Panc1 (cell line): Measurements from ENCODE around the gene PIK3R5. TPM values are rescaled to one million over a fixed set of nuclear protein-coding genes. Genes with fewer than 3 reads are reported as not detected.

ENCODE experiments used
- ATAC-seq: fragments of 200-7000 bp; cut with Tn5 transposase; 2 replicates; pipeline ENCODE4 v1.9.1; 2020; ENCODE audit warnings: mild to moderate bottlenecking, moderate library complexity
- BruUV-seq: library from RNA; stranded (reverse); fragments of 400-500 nt; replicated peaks from 2 replicates; lab custom pipeline; 2021; lab: Mats Ljungman, UMichigan
- CTCF ChIA-PET: fragments of 300-600 bp; sonication (Branson Sonifier 250); formaldehyde crosslinking; loops from one replicate; lab custom pipeline; 2022; ENCODE audit warnings: antibody characterized with exemption; lab: Charles Lee
- POLR2A ChIA-PET: fragments of 300-600 bp; sonication (Branson Sonifier 250); formaldehyde crosslinking; loops from one replicate; lab custom pipeline; 2022; ENCODE audit warnings: antibody characterized with exemption; lab: Charles Lee
- DNase-seq: peaks from one replicate; pipeline ENCODE4 v3.0.0-alpha.2; 2010; ENCODE audit warnings: low read depth, low spot score
- H3K27ac ChIP-seq: 2 replicates; pipeline ENCODE4 v1.5.1; 2011; ENCODE audit warnings: mild to moderate bottlenecking, low read length, inconsistent platforms
- H3K27me3 ChIP-seq: fragments of 200-500 bp; sonication (Bioruptor generic); 2 replicates; pipeline ENCODE4 v1.6.0; 2014; ENCODE audit warnings: low read length, inconsistent platforms; ENCODE audit not compliant: control insufficient read depth, insufficient read depth
- H3K36me3 ChIP-seq: fragments of 200-500 bp; sonication (Bioruptor generic); 2 replicates; pipeline ENCODE4 v1.5.1; 2014; ENCODE audit warnings: inconsistent platforms, mild to moderate bottlenecking, low read length, moderate library complexity; ENCODE audit not compliant: control insufficient read depth, insufficient read depth
- H3K4me1 ChIP-seq: 2 replicates; pipeline ENCODE4 v1.5.1; 2011; ENCODE audit warnings: inconsistent platforms, mild to moderate bottlenecking, low read length, moderate library complexity; ENCODE audit not compliant: control insufficient read depth, insufficient read depth
- H3K4me3 ChIP-seq, 2 experiments: 2 replicates each; pipeline ENCODE4 v1.5.1; 2011 to 2012; ENCODE audit warnings: low read depth in 2 of 2, low read length in 2 of 2, mild to moderate bottlenecking in 2 of 2, inconsistent platforms in 1 of 2, moderate library complexity in 1 of 2
- H3K9me3 ChIP-seq: fragments of 200-500 bp; sonication (Bioruptor generic); 2 replicates; pipeline ENCODE4 v1.5.1; 2014; ENCODE audit warnings: low read depth, mild to moderate bottlenecking, inconsistent platforms, low read length, moderate library complexity; ENCODE audit not compliant: control insufficient read depth, insufficient read depth
- CTCF ChIP-seq: fragments of 450-650 bp; IDR thresholded peaks from 2 replicates; pipeline ENCODE4 v1.5.1; 2017; ENCODE audit warnings: mild to moderate bottlenecking
- POLR2AphosphoS5 ChIP-seq: IDR thresholded peaks from 2 replicates; pipeline ENCODE4 v1.6.1; 2012; ENCODE audit warnings: mild to moderate bottlenecking, low read depth, low read length, moderate library complexity
- REST ChIP-seq, 2 experiments: IDR thresholded peaks; 2 replicates each; pipeline ENCODE4 v1.6.1; 2011 to 2012; ENCODE audit warnings: low read depth in 2 of 2, control low read depth in 1 of 2, low read length in 1 of 2, mild to moderate bottlenecking in 1 of 2, moderate library complexity in 1 of 2; ENCODE audit not compliant: insufficient read depth in 1 of 2
- SIN3A ChIP-seq: IDR thresholded peaks from 2 replicates; pipeline ENCODE4 v1.6.1; 2012; ENCODE audit warnings: low read depth, mild to moderate bottlenecking, low read length, moderate library complexity, borderline replicate concordance; ENCODE audit not compliant: insufficient read depth
- TCF7L2 ChIP-seq: IDR thresholded peaks from 2 replicates; pipeline ENCODE4 v1.6.1; 2011; ENCODE audit warnings: mild to moderate bottlenecking, low read depth, low read length, inconsistent platforms
- in situ Hi-C: cut with HindIII; loops from 2 replicates; pipeline ENCODE4 v1.10.0; 2016; ENCODE audit warnings: low sequenced_read_pairs, low pct_unique_long_range_greater_than_20kb
- intact Hi-C: fragments of 100-400 bp; cut with micrococcal nuclease; formaldehyde crosslinking; loops from one replicate; pipeline ENCODE4 v1.10.0; 2022; ENCODE audit not compliant: unreplicated experiment
- total RNA-seq: library from RNA; stranded (reverse); gene quantifications from one replicate; pipeline ENCODE4 v1.2.1, GENCODE V29; 2021; ENCODE audit not compliant: unreplicated experiment

The PIK3R5 gene
- total RNA-seq, 1 experiment from 2014 or later, result 0.15 TPM

GRCh38 chr17:8916466-8916865, 49.0 kb downstream of the PIK3R5 start:
- H3K4me3 ChIP-seq, result no peak overlapping the region
- BruUV-seq, result no TSS peak
- intact Hi-C loops, result no loop called here
- no peaks in the 10 kb centered on the region for H3K27me3 ChIP-seq
- ATAC-seq, result no peak
- DNase-seq, result no peak
- no peaks in the 10 kb centered on the region for H3K4me1 ChIP-seq
- no peak overlapping the region for H3K27ac ChIP-seq
- ChIA-PET CTCF (no interaction called here), POLR2A (no interaction called here)
- in situ Hi-C loops, result no loop called here
- no peaks in the 10 kb centered on the region for H3K9me3 ChIP-seq
- H3K36me3 ChIP-seq, result no peaks in the 10 kb centered on the region
- TF ChIP-seq CTCF, result no peak
- TF ChIP-seq SIN3A, result no peak
- TF ChIP-seq REST (IDR thresholded peaks at IDR 0.05; ENCODE audit: insufficient read depth in 1 of 2, low read depth in 2 of 2, low read length in 1 of 2), result no peak
- TF ChIP-seq TCF7L2, result no peak
- no peak for TF ChIP-seq POLR2AphosphoS5

- H3K36me3 ChIP-seq, result no peaks in the 10 kb centered on the region
- no peaks in the 10 kb centered on the region for H3K4me1 ChIP-seq
- intact Hi-C loops, result no loop called here
- no peak for ATAC-seq
- no peak overlapping the region for H3K27ac ChIP-seq
- POLR2A ChIA-PET, result no interaction called here
- CTCF ChIA-PET, result no interaction called here
- H3K4me3 ChIP-seq, result no peak overlapping the region
- no TSS peak for BruUV-seq
- in situ Hi-C loops, result no loop called here
- no peaks in the 10 kb centered on the region for H3K9me3 ChIP-seq
- DNase-seq, result no peak
- H3K27me3 ChIP-seq, result no peaks in the 10 kb centered on the region
- TF ChIP-seq TCF7L2 (no peak), SIN3A (no peak)
These were observed 51.0 kb downstream of the PIK3R5 start for GRCh38 chr17:8914554-8914953.

GRCh38 chr17:8913879-8914278, 51.6 kb downstream of the PIK3R5 start:
- CTCF ChIA-PET, result no interaction called here
- H3K27me3 ChIP-seq, result no peaks in the 10 kb centered on the region
- ATAC-seq (no peak), DNase-seq (no peak)
- no peaks in the 10 kb centered on the region for H3K4me1 ChIP-seq
- H3K4me3 ChIP-seq, result no peak overlapping the region
- POLR2A ChIA-PET, result no interaction called here
- H3K9me3 ChIP-seq, result no peaks in the 10 kb centered on the region
- no peak for TF ChIP-seq SIN3A
- TF ChIP-seq POLR2AphosphoS5, result no peak
- TF ChIP-seq REST (IDR thresholded peaks at IDR 0.05; ENCODE audit: insufficient read depth in 1 of 2, low read depth in 2 of 2, low read length in 1 of 2), result no peak
- TF ChIP-seq TCF7L2, result no peak
- TF ChIP-seq CTCF, result no peak
- H3K36me3 ChIP-seq, result no peaks in the 10 kb centered on the region
- intact Hi-C loops (no loop called here), in situ Hi-C loops (no loop called here)
- H3K27ac ChIP-seq, result no peak overlapping the region
- no TSS peak for BruUV-seq
